Cortex of kidney (tissue), 1 donor: ENCODE results near the gene ABCC12.

Experiments
- DNase-seq: peaks from one replicate; lab custom pipeline; 2025; lab: John Stamatoyannopoulos, UW

The ABCC12 gene

GRCh38 chr16:48165961-48166578 is 10.3 kb upstream of the ABCC12 start:
- DNase-seq, result no peak

- DNase-seq, result no peak
These were observed 9.3 kb upstream of the ABCC12 start for GRCh38 chr16:48164907-48165715.

GRCh38 chr16:48162839-48163410 is 7.1 kb upstream of the ABCC12 start:
- no peak for DNase-seq

- DNase-seq, result no peak
These were observed 6.1 kb upstream of the ABCC12 start for GRCh38 chr16:48161906-48162305.

- DNase-seq, result no peak
These were observed 4.8 kb upstream of the ABCC12 start for GRCh38 chr16:48160575-48160974.

- DNase-seq, result no peak
These were observed 2.5 kb upstream of the ABCC12 start for GRCh38 chr16:48158296-48158695.

GRCh38 chr16:48157794-48158193 is 2.0 kb upstream of the ABCC12 start:
- no peak for DNase-seq

GRCh38 chr16:48157302-48157701 is 1.5 kb upstream of the ABCC12 start:
- no peak for DNase-seq

- DNase-seq, result no peak
These were observed 1.0 kb upstream of the ABCC12 start for GRCh38 chr16:48156790-48157209.

GRCh38 chr16:48153774-48154173 is 2.0 kb downstream of the ABCC12 start:
- DNase-seq, result no peak

GRCh38 chr16:48152226-48152625 is 3.6 kb downstream of the ABCC12 start:
- no peak for DNase-seq

- DNase-seq, result no peak
These were observed 5.1 kb downstream of the ABCC12 start for GRCh38 chr16:48150707-48151106.

GRCh38 chr16:48146710-48147109 is 9.1 kb downstream of the ABCC12 start:
- DNase-seq, result no peak

GRCh38 chr16:48146131-48146530 is 9.7 kb downstream of the ABCC12 start:
- DNase-seq, result no peak

GRCh38 chr16:48143812-48144368 is 11.9 kb downstream of the ABCC12 start:
- no peak for DNase-seq

GRCh38 chr16:48140821-48141220 is 15.0 kb downstream of the ABCC12 start:
- DNase-seq, result no peak

- DNase-seq, result no peak
These were observed 16.3 kb downstream of the ABCC12 start for GRCh38 chr16:48139517-48139916.

GRCh38 chr16:48138543-48138942 is 17.2 kb downstream of the ABCC12 start:
- no peak for DNase-seq

- no peak for DNase-seq
These were observed 18.0 kb downstream of the ABCC12 start for GRCh38 chr16:48137822-48138221.

- DNase-seq, result no peak
These were observed 19.0 kb downstream of the ABCC12 start for GRCh38 chr16:48136547-48137360.

- no peak for DNase-seq
These were observed 22.2 kb downstream of the ABCC12 start for GRCh38 chr16:48133455-48134211.
